ENCODE results near the gene HACD1.

Gene HACD1

GRCh38 chr10:17564911-17565310 lies 52.3 kb downstream of the HACD1 start:
- TF ChIP-seq CTCF (IDR thresholded peaks at IDR 0.05; ENCODE audit: extremely low read depth, insufficient read depth, missing control alignments), result no peak
- in situ Hi-C loops (cut with MboI; ENCODE audit: low pct_unique_long_range_greater_than_20kb, low sequenced_read_pairs, unreplicated experiment), result no loop called here
- DNase-seq (ENCODE audit: low spot score), result no peak

GRCh38 chr10:17563452-17563851 lies 53.7 kb downstream of the HACD1 start:
- in situ Hi-C loops (cut with MboI; ENCODE audit: low pct_unique_long_range_greater_than_20kb, low sequenced_read_pairs, unreplicated experiment), result no loop called here
- no peak for TF ChIP-seq CTCF (IDR thresholded peaks at IDR 0.05; ENCODE audit: extremely low read depth, insufficient read depth, missing control alignments)
- DNase-seq (ENCODE audit: low spot score), result no peak

GRCh38 chr10:17562614-17563013 lies 54.6 kb downstream of the HACD1 start:
- in situ Hi-C loops (cut with MboI; ENCODE audit: low pct_unique_long_range_greater_than_20kb, low sequenced_read_pairs, unreplicated experiment), result no loop called here
- no peak for TF ChIP-seq CTCF (IDR thresholded peaks at IDR 0.05; ENCODE audit: extremely low read depth, insufficient read depth, missing control alignments)
- no peak for DNase-seq (ENCODE audit: low spot score)

- in situ Hi-C loops (cut with MboI; ENCODE audit: low pct_unique_long_range_greater_than_20kb, low sequenced_read_pairs, unreplicated experiment), result no loop called here
- no peak for DNase-seq (ENCODE audit: low spot score)
- no peak for TF ChIP-seq CTCF (IDR thresholded peaks at IDR 0.05; ENCODE audit: extremely low read depth, insufficient read depth, missing control alignments)
These were observed 56.1 kb downstream of the HACD1 start for GRCh38 chr10:17561111-17561510.

GRCh38 chr10:17557459-17557858 lies 59.7 kb downstream of the HACD1 start:
- no peak for TF ChIP-seq CTCF (IDR thresholded peaks at IDR 0.05; ENCODE audit: extremely low read depth, insufficient read depth, missing control alignments)
- in situ Hi-C loops (cut with MboI; ENCODE audit: low pct_unique_long_range_greater_than_20kb, low sequenced_read_pairs, unreplicated experiment), result no loop called here
- DNase-seq (ENCODE audit: low spot score), result no peak

- TF ChIP-seq CTCF (IDR thresholded peaks at IDR 0.05; ENCODE audit: extremely low read depth, insufficient read depth, missing control alignments), result no peak
- in situ Hi-C loops (cut with MboI; ENCODE audit: low pct_unique_long_range_greater_than_20kb, low sequenced_read_pairs, unreplicated experiment), result no loop called here
These were observed 68.4 kb downstream of the HACD1 start for GRCh38 chr10:17548770-17549169.

GRCh38 chr10:17548162-17548561 lies 69.0 kb downstream of the HACD1 start:
- in situ Hi-C loops (cut with MboI; ENCODE audit: low pct_unique_long_range_greater_than_20kb, low sequenced_read_pairs, unreplicated experiment), result no loop called here
- TF ChIP-seq CTCF (IDR thresholded peaks at IDR 0.05; ENCODE audit: extremely low read depth, insufficient read depth, missing control alignments), result no peak

More at GRCh38 chr10:17548770-17549169, 68.4 kb downstream of the HACD1 start:
- DNase-seq (ENCODE audit: low spot score), result no peak

More at GRCh38 chr10:17548162-17548561, 69.0 kb downstream of the HACD1 start:
- DNase-seq (ENCODE audit: low spot score), result no peak

Data from GM13977 (cell line).